GM21390 (cell line): ENCODE measurements around the gene LSM14B.
"Not testable (repeated sequence)": the region's sequence is repeated elsewhere in the genome, so short reads cannot be mapped to it uniquely, and the experiment has no call there.

ENCODE experiments used
- ATAC-seq: cut with Tn5 transposase; IDR thresholded peaks from one replicate; pipeline ENCODE4 v1.9.1; 2021; ENCODE audit not compliant: unreplicated experiment

The LSM14B gene

DNA sequence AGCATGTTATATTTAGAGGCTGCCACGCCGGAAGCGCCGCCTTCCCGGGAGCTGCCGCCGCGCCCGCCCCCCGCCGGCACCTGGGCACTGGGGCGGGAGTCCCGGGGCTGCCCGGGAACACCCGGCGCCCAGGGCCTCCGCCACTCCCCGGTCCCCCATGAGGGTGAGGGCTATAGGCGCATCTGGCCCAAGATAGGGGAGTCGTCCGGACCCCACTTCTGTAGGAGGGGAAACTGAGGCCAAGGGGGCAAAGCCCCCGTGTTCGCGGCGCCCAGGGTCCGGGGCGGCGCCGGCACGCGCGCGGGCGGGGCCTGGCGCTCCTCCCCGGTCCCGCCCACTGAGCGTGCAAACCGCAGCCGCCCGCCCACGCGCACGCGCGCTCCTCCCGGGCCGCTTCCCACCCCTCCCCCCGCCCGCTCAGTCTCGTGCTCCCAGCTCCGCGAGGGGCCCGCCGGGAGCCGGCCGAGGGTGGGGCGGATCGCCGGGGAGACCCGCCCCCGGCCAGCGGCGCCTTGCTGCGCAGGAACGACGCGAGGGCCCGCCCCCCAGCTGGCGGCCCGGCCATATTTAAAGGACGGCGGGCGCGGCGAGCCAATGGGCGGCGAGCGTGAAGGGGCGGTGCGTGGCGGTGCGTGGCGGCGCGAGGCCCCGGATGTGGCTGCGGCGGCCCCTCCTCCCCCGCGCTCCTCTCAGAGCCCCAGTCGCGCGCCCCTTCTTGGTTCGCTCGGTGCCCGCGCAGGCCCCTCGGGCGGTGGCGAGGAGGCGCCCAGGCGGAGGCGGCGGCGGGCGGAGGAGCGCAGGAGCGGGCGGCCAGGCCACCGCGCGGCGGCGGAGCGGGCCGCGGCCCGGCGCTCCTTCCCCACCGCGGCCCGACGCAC lies at the start of gene LSM14B:
LSM14B (plus strand) TSS at position 700 of the 878 bp plus-strand sequence. CDS start 192 bp downstream, outside the sequence.
- peak; percentile 70 for ATAC-seq

DNA sequence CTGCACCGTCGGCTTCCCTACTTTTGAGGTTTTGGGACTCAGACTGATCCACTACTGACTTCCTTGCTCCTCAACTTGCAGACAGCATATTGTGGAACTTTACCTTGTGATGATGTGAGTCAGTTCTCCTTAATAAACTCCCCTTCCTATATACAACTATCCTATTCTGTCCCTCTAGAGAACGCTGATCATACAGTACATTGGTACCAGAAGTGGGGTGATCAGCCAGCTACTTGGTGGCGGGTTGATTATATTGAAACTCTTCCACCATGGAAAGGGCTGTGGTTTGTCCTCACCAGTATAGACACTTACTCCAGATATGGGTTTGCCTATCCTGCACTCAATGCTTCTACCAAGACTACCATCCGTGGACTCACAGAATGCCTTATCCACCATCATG lies 49.0 kb upstream of the LSM14B start:
- ATAC-seq, result no peak

DNA sequence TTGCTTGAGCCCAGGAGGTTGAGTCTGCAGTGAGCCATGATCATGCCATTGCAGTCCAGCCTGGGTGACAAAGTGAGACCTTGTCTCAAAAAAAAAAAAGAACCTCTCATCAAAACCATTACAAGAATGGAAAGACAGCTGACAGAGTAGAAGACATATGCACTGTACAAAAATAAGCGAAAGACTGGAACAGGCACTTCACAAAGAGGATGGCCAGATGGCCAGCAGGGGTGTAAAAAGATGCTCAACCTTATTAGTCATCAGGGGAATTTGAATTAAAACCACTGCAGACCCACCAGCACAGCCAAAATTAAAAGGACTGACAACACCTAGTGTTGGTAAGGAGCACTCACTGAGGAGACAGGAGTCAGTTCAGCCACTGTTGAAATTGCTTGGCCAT lies 43.1 kb upstream of the LSM14B start:
- ATAC-seq, result no peak

DNA sequence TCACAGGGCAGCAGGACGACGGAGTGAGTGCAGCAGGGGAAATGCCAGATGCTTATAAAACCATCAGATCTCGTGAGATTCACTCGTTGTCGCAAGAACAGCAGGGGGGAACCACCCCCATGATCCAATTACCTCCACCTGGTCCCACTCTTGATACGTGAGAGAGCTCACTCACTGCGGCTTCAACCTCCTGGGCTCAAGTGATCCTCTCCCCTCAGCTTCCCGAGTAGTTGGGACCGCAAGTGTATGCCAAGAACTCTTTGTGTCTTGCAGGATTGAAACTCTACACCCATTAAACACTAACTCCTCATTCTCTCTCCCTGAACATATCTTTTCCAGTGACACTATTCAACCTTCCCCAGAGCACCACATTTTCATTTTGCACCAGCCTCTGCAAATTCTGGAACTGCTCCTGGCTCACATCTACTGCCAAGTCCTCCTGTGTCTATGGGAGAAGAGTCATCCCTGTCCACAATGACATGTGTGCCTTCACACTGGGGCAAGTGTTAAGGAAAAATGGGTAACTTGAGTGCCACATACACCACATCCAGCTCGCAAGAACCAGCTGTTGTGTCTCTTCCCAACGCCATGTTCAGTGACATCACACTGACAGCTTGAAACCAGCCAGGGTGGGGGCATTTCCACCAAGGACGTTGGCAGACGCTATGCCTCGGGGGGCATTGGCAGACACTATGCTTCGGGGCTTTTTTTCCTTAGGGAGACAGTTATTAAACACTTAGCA lies 41.9 kb upstream of the LSM14B start:
- no peak for ATAC-seq

DNA sequence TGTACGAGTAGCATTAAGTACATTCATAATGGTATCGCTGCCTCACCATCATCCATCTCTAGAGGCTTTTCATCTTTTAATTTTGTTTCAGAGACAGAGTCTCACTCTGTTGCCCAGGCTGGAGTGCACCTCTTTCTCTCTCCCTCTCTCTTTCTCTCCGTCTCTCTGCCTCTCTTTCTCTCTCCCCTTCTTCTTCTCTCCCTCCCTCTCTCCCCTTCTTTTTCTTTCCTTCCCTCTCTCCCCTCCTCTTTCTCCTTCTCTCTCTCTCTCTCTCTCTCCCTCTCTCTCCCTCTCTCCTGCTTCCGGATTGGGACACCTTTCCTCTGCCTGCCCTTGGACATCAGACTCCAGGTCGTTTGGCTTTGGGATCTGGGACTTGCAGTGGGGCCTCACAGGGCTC lies 39.0 kb upstream of the LSM14B start:
- ATAC-seq, result no peak

DNA sequence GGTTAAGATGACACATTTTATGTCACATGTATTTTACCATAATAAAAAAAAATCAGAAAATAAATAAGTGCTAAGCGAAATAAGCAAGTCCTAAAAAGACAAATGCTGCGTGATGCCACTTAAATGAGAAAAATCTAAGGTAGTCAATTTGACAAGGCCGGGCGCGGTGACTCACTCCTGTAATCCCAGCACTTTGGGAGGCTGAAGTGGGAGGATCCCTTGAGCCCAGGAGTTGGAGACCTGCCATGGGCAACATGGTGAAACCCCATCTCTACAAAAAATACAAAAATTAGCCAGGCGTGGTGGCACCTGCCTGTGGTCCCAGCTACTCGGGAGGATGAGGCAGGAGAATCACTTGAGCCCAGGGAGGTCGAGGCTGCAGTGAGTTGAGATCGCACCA lies 38.1 kb upstream of the LSM14B start:
- not testable (repeated sequence) for ATAC-seq

DNA sequence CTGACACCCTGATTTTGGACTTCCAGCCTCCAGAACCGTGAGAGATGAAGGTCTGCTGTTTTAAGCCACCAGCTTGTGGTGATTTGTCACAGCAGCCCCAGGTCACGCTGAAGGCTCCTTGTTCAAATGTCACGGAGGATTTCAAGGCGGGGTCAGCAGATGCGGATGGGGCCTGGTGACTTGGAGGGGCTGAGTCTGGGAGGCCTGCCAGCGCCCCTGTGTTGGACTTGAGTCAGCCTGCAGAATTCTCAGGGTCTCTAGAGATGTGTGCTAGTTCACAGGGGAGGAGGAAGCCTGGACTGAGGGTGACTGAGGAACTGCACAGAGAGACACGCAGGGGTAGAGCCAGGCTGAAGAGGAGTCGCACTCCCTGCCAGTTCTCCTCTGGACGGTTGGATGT lies 37.1 kb upstream of the LSM14B start:
- no peak for ATAC-seq

DNA sequence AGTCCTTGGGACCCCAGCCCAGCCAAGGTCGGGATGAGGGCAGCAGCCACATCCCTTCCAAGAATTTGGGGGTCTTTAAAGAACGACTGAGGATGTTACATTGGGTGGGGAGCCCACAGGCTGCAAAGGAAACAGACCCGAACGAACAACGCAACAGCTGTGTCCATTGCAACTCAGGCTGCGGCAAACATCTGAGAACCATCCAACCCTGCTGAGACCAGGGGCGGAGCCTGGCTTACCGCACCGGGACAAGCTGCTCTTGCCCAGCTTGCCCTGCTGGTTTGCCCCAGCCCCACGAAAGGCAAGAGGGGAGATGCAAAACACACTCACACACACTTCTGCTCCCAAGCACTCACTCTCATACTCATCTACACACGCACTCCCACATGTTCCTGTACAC lies 35.0 kb upstream of the LSM14B start:
- no peak for ATAC-seq

DNA sequence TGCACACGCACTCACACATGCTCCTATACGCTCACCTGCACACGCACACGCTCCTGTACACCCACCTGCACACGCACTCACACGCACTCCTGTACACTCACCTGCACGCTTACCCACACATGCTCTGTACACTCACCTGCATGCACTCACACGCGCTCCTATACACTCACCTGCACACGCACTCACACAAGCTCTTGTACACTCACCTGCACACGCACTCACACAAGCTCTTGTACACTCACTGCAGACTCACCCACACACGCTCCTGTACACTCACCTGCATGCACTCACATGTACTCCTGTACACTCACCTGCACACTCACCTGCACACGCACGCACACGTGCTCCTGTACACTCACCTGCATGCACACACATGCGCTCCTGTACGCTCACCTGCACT lies 34.6 kb upstream of the LSM14B start:
- no peak for ATAC-seq

DNA sequence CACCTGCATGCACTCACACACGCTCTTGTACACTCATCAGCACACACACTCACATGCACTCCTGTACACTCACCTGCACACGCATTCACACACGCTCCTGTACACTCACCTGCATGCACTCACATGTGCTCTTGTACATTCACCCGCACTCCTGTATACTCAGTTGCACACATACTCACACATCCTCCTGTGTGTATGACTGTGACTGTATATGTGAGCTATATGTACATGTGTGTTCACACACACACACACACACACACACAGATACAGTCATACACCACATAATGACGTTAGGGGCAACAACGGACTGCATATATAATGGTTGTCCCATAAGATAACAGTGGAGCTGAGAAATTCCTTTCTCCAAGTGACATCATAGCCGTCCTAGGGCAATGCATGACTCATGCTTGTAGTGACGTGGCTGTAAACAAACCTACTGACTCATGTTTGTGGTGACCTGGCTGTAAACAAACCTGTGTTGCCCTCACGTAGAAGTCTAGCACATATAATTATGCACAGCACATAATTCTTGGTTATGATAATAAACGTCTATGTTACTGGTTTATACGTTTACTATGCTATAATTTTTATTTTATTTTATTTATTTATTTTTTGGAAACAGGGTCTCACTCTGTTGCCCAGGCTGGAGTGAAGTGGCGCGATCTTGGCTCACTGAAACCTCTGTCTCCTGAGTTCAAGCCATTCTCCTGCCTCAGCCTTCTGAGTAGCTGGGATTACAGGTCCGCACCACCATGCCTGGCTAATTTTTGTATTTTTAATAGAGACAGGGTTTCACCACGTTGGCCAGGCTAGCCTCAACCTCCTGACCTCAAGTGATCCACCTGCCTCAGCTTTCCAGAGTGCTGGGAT lies 33.8 kb upstream of the LSM14B start:
- ATAC-seq, result no peak

DNA sequence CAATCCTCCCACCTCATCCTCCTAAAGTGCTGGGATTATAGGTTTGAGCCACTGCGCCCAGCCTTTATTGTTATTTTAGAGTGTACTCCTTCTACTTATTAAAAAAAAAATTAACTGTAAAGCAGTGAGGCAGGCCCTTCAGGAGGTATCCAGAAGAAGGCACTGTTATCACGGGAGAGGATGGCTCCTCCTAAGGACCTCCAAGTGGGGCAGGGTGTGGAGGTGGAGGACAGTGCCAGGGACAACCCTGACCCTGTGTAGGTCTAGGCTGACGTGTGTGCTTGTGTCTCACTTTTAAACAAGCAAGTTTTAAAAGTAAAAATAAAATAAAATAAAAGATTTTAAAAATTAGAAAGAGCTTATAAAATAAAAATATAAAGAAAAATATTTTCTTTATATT lies 32.9 kb upstream of the LSM14B start:
- no peak for ATAC-seq

DNA sequence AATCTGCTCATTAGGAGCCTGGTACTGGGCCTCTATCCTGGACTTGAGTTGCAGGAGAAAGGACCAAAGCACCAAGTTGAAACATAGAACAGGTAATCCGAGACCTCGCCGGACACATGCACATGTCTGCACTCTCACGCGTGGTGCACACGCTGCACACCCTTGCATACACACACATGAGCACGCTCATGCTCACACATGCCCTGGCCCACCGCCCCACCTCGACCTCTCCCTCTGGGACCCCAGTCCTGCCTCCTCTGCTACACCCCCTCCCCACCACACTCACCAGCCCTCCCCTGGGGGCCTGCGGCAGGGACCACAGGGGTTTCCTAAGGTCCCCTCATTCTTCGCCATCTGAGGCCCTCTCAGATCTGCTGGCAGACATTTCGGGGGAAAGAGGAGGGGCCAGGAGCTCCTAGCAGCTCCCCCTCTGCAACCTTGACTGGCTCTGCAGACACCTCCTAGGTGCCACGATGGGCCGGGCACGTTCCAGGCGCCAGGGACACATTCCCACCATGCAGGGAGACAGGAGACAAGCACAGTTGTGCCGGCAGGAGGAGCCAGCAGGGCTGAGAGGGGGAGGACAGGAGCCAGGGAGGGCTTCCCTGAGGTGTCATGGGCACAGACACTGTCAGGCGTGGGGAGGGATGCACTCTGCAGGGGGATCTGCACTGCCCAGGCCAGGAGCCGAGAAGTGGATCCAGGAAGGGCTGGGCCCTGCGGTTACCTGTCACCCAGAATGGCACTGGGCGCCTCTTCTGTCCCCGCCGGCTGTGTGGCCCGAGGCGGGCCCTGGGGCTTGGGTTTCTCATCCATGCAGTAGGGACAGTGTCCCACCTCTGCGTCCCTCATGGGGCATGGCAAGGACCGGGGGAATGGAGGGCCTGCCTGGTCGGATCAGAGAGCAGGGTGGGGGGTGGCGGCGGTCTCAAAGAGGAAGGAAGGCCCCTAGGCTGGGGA lies 25.6 kb upstream of the LSM14B start:
- no peak for ATAC-seq

DNA sequence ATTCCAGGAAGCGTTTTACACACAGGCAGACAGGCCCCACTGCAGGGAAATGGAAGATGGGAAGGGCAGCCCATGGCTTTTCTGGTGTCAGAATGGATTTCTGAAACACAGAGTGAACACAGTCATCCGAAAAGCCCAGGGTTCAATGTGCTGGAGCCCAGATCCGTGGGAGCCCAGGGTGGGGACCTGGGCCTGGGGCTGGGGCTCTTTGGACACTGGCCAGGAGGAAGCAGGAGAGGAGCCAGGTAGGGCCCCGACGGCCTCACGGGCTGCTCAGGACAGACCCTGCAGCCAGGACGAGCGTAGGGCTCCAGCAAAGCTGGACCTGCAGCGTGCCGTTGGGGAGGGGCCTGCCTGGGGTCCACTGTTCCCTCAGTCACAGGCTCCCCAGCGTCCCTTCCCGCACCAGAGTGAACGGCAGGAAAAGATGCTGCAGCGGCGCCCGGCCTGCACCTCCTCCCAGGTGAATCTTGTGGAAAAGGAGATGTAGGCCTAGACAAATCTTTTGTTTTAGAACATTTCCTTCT lies 24.3 kb upstream of the LSM14B start:
- no peak for ATAC-seq

DNA sequence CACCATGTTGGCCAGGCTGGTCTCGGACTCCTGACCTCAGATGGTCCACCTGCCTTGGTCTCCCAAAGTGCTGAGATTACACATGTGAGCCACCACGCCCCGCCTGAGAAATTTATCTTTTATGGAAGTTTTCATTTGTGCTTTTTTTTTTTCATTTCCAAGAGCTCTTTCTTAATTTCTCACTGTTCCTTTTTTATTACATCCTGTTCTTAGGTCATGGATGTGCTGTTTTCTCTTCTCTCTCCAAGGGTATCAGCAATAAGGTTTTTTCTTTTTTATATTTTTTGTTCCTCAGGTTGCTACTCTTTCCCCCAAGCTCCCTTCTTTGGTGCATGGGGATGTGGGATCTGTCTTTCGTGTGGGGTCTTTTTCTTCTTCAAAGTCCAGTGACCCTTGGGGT lies 21.2 kb upstream of the LSM14B start:
- no peak for ATAC-seq

DNA sequence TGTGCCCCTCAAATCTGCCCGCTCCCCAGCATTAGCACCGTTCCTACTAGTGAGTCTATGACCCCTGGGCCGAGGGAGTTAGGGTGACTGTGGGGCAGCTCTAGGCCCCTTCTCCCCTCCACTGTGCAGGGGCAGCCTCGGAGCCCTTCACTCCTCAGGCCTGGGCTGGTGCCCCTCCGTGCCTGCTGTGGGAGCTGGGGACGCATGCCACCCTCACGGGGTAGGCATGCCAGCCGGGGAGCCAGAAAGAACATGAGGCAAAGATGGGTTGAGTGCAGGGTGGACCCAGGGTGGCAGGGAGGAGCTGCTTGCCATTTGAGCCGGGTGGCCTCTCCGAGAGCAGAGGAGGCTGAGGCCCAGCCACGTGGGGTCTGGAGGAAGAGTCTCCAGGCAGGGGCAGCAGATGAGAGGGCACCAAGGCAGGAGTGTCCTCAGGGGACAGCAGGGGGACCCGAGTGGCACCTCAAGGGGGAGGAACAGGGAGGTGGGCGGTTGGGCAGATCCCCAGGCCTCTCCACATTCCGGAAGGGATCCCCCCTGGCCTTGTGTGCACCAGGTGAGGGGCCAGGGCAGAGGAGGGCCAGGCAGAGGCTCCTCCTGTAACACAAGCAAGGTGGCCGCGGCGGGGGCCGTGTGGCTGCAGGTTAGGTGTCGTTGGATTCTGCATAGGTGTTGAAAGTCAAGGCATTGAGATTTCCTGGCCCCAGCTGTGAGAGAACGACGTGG lies 18.6 kb upstream of the LSM14B start:
- ATAC-seq, result no peak

DNA sequence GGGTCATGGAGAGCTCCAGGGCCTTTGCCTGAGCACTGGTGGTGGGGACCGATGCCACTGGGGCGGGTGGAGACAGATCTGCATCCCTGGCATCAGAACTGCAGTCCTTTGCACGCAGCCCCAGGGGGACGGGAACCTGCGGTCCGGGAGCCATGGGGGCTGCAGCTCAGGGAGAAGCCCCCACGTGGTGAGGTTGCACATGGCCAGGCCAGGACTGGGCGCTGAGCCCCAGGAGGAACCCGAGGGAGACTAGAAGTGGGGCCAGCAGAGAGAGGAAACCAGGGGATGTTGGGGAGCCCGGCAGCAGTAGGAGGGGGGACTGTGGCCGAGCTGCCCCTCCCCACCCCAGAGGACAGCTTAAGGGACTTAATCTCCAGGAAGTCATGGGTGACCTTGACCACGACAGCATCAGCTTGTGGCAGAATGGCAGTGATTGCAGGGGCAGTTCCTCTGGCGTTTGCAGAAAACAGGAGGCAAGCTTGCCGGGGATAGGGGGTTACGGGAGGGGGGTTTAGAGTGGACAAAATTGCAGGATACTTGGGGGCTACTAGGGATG lies 18.0 kb upstream of the LSM14B start:
- ATAC-seq, result no peak

DNA sequence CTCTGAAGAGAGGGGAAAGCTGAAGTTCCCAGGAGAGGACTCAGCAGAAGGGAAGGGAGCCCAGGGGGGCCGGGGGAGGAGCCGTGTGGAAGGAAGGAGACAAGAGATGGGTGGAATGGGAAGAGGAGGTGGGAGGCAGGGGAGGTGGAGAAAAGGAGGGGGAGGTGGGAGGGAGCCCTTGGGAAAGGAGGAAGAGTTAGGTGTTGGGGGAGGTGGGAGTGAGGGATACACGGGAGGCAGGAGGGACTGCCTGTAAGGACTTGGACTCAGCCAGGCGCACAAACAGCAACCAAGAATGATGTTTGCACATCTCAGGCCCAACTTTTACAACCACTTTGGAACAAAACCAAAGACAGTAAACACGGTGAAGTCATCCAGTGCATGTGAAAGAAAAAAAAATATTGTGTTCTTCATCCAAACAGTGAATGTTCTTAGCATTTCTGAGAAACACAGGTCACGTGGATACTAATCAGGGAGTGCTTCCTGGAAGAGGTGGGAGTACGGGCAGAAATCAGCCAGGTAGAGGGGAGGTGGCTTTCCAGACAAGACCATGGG lies 17.4 kb upstream of the LSM14B start:
- no peak for ATAC-seq

DNA sequence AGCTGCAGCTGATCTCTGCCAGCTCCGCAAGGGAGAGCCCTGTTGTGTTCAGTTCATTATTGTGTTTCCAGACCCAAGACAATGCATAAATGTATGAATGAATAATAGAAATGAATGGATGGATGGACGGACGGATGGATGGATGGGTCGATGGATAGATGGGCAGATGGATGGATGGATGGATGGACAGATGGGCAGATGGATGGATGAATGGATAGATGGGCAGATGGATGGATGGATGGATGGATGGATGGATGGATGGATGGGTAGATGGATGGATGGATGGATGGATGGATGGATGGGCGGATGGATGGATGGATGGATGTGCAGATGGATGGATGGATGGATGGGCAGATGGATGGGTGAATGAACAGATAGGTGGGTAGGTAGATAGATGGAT lies 16.7 kb upstream of the LSM14B start:
- no peak for ATAC-seq

DNA sequence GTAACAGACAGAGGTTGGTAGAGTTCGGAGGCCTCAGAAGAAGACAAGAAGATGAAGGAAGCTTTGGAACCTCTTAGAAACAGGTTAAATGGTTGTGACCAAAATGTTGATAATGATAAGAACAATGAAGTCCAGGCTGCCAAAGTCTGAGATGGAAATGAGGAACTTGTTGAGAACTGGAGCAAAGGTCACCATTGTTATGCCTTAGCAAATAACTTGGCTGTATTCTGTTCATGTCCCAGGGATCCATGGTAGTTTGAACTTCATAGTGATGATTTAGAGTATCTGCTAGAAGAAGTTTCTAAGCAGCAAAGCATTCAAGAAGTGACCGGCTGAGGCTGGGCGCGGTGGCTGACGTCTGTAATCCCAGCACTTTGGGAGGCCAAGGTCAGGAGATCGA lies 11.1 kb upstream of the LSM14B start:
- ATAC-seq, result no peak
